Measurements from ENCODE around the gene VPS72. TPM values are rescaled to one million over a fixed set of nuclear protein-coding genes. Genes with fewer than 3 reads are reported as not detected.

Gene VPS72
- total and polyA plus RNA-seq, 2 of the 13 experiments (the other 11 are each of a cell fraction or from before 2014, with no cell fraction given): 33.7 to 34.5 TPM

DNA sequence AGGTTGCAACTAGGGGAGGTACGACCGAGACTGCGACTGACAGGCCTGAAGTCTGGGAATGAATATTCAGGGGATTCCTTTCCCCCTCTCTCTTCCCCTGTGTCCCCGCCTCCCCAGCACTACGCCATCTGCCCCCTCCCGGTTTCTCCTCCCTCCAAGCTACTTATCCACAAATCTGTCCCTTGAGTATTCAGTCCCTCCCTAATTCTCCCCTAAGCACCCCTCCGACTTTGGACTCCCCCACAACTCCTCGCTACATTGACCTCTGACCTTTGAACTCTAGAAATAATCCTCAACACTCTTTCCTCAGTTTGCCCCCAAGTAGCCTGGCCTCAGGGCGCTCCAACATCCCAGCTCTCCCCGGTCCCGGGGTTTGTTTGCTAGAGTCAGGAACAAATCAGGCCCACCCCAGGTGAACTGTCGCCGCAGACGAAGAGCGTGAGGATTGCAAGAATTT, 24.7 kb downstream of the VPS72 start:
- 0% methylated on average over 15 of the region's 15 CpGs for WGBS (ENCODE audit: low lambda C conversion rate)
- DNase-seq (ENCODE audit: low spot score): peak; percentile 19
- in situ Hi-C loops (cut with HindIII; ENCODE audit: extremely low pct_ligation_motif_present, low pct_unique_long_range_greater_than_20kb) (no loop called here), intact Hi-C loops (cut with micrococcal nuclease; ENCODE audit: unreplicated experiment) (no loop called here)
- no peak for FAIRE-seq
- Histone ChIP-seq H3K9ac (ENCODE audit: insufficient read depth, low read depth, low read length) (peak overlapping the region; percentile 93), H3K4me2 (ENCODE audit: low read depth, low read length) (peak overlapping the region; percentile 91), H4K20me1 (ENCODE audit: insufficient read depth, low read length) (no peaks in the 10 kb centered on the region), H3K27me3 (ENCODE audit: control insufficient read depth in 1 of 2, insufficient read depth in 2 of 2, low read length in 2 of 2) (peaks cover 0 to 5% of the 10 kb centered on the region in 2 experiments; a peak in 2 of 5 replicates), H3K4me1 (ENCODE audit: insufficient read depth, low read length) (peaks cover 25% of the 10 kb centered on the region), H3K27ac (ENCODE audit: extremely low read length, insufficient read depth, low read length) (peak overlapping the region; percentile 85), H3K36me3 (replicated peaks in 1 of 2; ENCODE audit: control insufficient read depth in 1 of 2, insufficient read depth in 2 of 2, low read length in 2 of 2) (peaks cover 13 to 17% of the 10 kb centered on the region in 2 experiments), H3K79me2 (ENCODE audit: insufficient read depth, low read length) (peaks cover 17% of the 10 kb centered on the region), H2AFZ (ENCODE audit: low read length) (peak overlapping the region; percentile 94), H3K9me3 (ENCODE audit: low read length) (no peaks in the 10 kb centered on the region), H3K4me3 (replicated peaks in 1 of 3; ENCODE audit: insufficient read depth in 1 of 3, low read depth in 2 of 3, low read length in 3 of 3) (peak overlapping the region; percentile 91 to 94 (median 93))
- no TSS peak for BruUV-seq (replicated peaks)
- ChIA-PET CTCF (ENCODE audit: low intra/inter-chr PET ratio, low total read pairs) (no interaction called here), POLR2A (interaction anchor here (0.6 to 2.8 kb wide), 9 partner anchors 10 to 207 kb away, joined by 3 to 25 read pairs (median 4); partner anchors contain the start of genes PSMD4 and VPS72)
- peak; percentile 78 for ATAC-seq
- TF ChIP-seq, protein P1, sequence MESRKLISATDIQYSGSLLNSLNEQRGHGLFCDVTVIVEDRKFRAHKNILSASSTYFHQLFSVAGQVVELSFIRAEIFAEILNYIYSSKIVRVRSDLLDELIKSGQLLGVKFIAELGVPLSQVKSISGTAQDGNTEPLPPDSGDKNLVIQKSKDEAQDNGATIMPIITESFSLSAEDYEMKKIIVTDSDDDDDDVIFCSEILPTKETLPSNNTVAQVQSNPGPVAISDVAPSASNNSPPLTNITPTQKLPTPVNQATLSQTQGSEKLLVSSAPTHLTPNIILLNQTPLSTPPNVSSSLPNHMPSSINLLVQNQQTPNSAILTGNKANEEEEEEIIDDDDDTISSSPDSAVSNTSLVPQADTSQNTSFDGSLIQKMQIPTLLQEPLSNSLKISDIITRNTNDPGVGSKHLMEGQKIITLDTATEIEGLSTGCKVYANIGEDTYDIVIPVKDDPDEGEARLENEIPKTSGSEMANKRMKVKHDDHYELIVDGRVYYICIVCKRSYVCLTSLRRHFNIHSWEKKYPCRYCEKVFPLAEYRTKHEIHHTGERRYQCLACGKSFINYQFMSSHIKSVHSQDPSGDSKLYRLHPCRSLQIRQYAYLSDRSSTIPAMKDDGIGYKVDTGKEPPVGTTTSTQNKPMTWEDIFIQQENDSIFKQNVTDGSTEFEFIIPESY (CRISPR knock-in tag; IDR thresholded peaks at IDR 0.05): no peak
- TF ChIP-seq ZFP41 (CRISPR knock-in tag; IDR thresholded peaks at IDR 0.05; ENCODE audit: borderline replicate concordance): 0 out of 2 replicates have a peak, but pooled peaks have one; percentile 60
- TF ChIP-seq SP5 (CRISPR knock-in tag; IDR thresholded peaks at IDR 0.05; ENCODE audit: borderline replicate concordance, low read depth): no peak
- no peak for TF ChIP-seq AGO1 (IDR thresholded peaks at IDR 0.05; ENCODE audit: low read depth, low read length, poor library complexity, severe bottlenecking)
- TF ChIP-seq ZNF75D (CRISPR knock-in tag; IDR thresholded peaks at IDR 0.05; ENCODE audit: borderline replicate concordance): no peak
- TF ChIP-seq PITX1 (CRISPR knock-in tag; IDR thresholded peaks at IDR 0.05): no peak
- TF ChIP-seq, protein P2, sequence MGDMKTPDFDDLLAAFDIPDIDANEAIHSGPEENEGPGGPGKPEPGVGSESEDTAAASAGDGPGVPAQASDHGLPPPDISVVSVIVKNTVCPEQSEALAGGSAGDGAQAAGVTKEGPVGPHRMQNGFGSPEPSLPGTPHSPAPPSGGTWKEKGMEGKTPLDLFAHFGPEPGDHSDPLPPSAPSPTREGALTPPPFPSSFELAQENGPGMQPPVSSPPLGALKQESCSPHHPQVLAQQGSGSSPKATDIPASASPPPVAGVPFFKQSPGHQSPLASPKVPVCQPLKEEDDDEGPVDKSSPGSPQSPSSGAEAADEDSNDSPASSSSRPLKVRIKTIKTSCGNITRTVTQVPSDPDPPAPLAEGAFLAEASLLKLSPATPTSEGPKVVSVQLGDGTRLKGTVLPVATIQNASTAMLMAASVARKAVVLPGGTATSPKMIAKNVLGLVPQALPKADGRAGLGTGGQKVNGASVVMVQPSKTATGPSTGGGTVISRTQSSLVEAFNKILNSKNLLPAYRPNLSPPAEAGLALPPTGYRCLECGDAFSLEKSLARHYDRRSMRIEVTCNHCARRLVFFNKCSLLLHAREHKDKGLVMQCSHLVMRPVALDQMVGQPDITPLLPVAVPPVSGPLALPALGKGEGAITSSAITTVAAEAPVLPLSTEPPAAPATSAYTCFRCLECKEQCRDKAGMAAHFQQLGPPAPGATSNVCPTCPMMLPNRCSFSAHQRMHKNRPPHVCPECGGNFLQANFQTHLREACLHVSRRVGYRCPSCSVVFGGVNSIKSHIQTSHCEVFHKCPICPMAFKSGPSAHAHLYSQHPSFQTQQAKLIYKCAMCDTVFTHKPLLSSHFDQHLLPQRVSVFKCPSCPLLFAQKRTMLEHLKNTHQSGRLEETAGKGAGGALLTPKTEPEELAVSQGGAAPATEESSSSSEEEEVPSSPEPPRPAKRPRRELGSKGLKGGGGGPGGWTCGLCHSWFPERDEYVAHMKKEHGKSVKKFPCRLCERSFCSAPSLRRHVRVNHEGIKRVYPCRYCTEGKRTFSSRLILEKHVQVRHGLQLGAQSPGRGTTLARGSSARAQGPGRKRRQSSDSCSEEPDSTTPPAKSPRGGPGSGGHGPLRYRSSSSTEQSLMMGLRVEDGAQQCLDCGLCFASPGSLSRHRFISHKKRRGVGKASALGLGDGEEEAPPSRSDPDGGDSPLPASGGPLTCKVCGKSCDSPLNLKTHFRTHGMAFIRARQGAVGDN (CRISPR knock-in tag; IDR thresholded peaks at IDR 0.05): peak; percentile 70
- TF ChIP-seq, protein P3, sequence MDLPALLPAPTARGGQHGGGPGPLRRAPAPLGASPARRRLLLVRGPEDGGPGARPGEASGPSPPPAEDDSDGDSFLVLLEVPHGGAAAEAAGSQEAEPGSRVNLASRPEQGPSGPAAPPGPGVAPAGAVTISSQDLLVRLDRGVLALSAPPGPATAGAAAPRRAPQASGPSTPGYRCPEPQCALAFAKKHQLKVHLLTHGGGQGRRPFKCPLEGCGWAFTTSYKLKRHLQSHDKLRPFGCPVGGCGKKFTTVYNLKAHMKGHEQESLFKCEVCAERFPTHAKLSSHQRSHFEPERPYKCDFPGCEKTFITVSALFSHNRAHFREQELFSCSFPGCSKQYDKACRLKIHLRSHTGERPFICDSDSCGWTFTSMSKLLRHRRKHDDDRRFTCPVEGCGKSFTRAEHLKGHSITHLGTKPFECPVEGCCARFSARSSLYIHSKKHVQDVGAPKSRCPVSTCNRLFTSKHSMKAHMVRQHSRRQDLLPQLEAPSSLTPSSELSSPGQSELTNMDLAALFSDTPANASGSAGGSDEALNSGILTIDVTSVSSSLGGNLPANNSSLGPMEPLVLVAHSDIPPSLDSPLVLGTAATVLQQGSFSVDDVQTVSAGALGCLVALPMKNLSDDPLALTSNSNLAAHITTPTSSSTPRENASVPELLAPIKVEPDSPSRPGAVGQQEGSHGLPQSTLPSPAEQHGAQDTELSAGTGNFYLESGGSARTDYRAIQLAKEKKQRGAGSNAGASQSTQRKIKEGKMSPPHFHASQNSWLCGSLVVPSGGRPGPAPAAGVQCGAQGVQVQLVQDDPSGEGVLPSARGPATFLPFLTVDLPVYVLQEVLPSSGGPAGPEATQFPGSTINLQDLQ (CRISPR knock-in tag; IDR thresholded peaks at IDR 0.05): no peak
- no peak for TF ChIP-seq ZNF724P (CRISPR knock-in tag; IDR thresholded peaks at IDR 0.05; ENCODE audit: borderline replicate concordance)
- TF ChIP-seq, protein P4, sequence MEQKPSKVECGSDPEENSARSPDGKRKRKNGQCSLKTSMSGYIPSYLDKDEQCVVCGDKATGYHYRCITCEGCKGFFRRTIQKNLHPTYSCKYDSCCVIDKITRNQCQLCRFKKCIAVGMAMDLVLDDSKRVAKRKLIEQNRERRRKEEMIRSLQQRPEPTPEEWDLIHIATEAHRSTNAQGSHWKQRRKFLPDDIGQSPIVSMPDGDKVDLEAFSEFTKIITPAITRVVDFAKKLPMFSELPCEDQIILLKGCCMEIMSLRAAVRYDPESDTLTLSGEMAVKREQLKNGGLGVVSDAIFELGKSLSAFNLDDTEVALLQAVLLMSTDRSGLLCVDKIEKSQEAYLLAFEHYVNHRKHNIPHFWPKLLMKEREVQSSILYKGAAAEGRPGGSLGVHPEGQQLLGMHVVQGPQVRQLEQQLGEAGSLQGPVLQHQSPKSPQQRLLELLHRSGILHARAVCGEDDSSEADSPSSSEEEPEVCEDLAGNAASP (CRISPR knock-in tag; IDR thresholded peaks at IDR 0.05; ENCODE audit: borderline replicate concordance): 0 out of 2 replicates have a peak, but pooled peaks have one; percentile 7
- TF ChIP-seq ZNF354B (CRISPR knock-in tag; IDR thresholded peaks at IDR 0.05): no peak
- TF ChIP-seq SPEN (CRISPR knock-in tag; IDR thresholded peaks at IDR 0.05; ENCODE audit: low read depth): no peak

Measured in HepG2 (cell line).